HG03139 (cell line): ENCODE measurements around the gene PHC2.

Experiments used
- ATAC-seq: cut with Tn5 transposase; IDR thresholded peaks from one replicate; pipeline ENCODE4 v1.9.1; 2021; ENCODE audit not compliant: unreplicated experiment

PHC2 gene

GRCh38 chr1:33430692-33431593 lies at the start of gene PHC2:
PHC2 (minus strand) TSS chr1:33431095; CDS start chr1:33375539, 55,556 bp downstream.
- ATAC-seq: peak; percentile 93

- no peak for ATAC-seq
Observed at GRCh38 chr1:33477451-33477850, 46.6 kb upstream of the PHC2 start.

GRCh38 chr1:33473900-33474299 lies 43.0 kb upstream of the PHC2 start:
- no peak for ATAC-seq

GRCh38 chr1:33472269-33472980 lies 41.5 kb upstream of the PHC2 start, which contains the start of gene ZSCAN20:
ZSCAN20 (plus strand) TSS chr1:33472645; CDS start chr1:33479289, 6,644 bp downstream.
- ATAC-seq: peak; percentile 87

- no peak for ATAC-seq
Observed at GRCh38 chr1:33471416-33471815, 40.5 kb upstream of the PHC2 start.

- ATAC-seq: no peak
Observed at GRCh38 chr1:33470495-33471012, 39.7 kb upstream of the PHC2 start.

- ATAC-seq: no peak
Observed at GRCh38 chr1:33469691-33470090, 38.8 kb upstream of the PHC2 start.

GRCh38 chr1:33468967-33469366 lies 38.1 kb upstream of the PHC2 start:
- no peak for ATAC-seq

- no peak for ATAC-seq
Observed at GRCh38 chr1:33468531-33468930, 37.6 kb upstream of the PHC2 start.

- no peak for ATAC-seq
Observed at GRCh38 chr1:33468011-33468410, 37.1 kb upstream of the PHC2 start.

- no peak for ATAC-seq
Observed at GRCh38 chr1:33466159-33466558, 35.3 kb upstream of the PHC2 start.

- ATAC-seq: no peak
Observed at GRCh38 chr1:33465316-33465715, 34.4 kb upstream of the PHC2 start.

- no peak for ATAC-seq
Observed at GRCh38 chr1:33464552-33464951, 33.7 kb upstream of the PHC2 start.

- no peak for ATAC-seq
Observed at GRCh38 chr1:33462405-33463164, 31.7 kb upstream of the PHC2 start.

- peak; percentile 61 for ATAC-seq
Observed at GRCh38 chr1:33460947-33461629, 30.2 kb upstream of the PHC2 start.

- no peak for ATAC-seq
Observed at GRCh38 chr1:33460144-33460543, 29.2 kb upstream of the PHC2 start.

GRCh38 chr1:33459691-33460090 lies 28.8 kb upstream of the PHC2 start:
- ATAC-seq: no peak

- no peak for ATAC-seq
Observed at GRCh38 chr1:33456502-33456886, 25.6 kb upstream of the PHC2 start.

GRCh38 chr1:33455539-33456501 lies 24.9 kb upstream of the PHC2 start:
- no peak for ATAC-seq
